Gastrocnemius medialis (tissue), 4 donors: ENCODE measurements around the gene VAC14. TPM values are rescaled to one million over a fixed set of nuclear protein-coding genes. Genes with fewer than 3 reads are reported as not detected.
"Not testable (repeated sequence)": the region's sequence is repeated elsewhere in the genome, so short reads cannot be mapped to it uniquely, and the experiment has no call there.

Experiments used
- ATAC-seq, 2 donors: fragments of 150-250 bp; one replicate each; pipeline ENCODE4 v1.9.1; 2016
- DNase-seq, 2 donors: peaks; one replicate each; pipeline ENCODE4 v3.0.0-alpha.2; 2019
- H3K27ac ChIP-seq, 4 donors: fragments of 200-600 bp; sonication (generic); 1 replicate in 1 of 4; 2 replicates in 3 of 4; pipeline ENCODE4 v1.5.1; 2016 to 2018; ENCODE audit warnings: mild to moderate bottlenecking in 2 of 4, moderate library complexity in 1 of 4
- H3K27me3 ChIP-seq, 3 donors: fragments of 200-600 bp; sonication (generic) in 2 of 3; 1 replicate in 1 of 3; 2 replicates in 2 of 3; pipeline versions ENCODE4 v1.5.1 to v1.6.0; 2016 to 2019; ENCODE audit warnings: mild to moderate bottlenecking in 1 of 3, moderate library complexity in 1 of 3
- H3K36me3 ChIP-seq, 2 donors: fragments of 200-600 bp; sonication (generic) in 1 of 2; one replicate each; pipeline ENCODE4 v1.5.1; 2017 to 2018
- H3K4me1 ChIP-seq, 2 donors: fragments of 200-600 bp; sonication (generic) in 1 of 2; one replicate each; pipeline ENCODE4 v1.5.1; 2016 to 2017; ENCODE audit warnings: mild to moderate bottlenecking in 2 of 2
- H3K4me3 ChIP-seq, 4 donors: fragments of 200-600 bp; sonication (generic) in 3 of 4; 1 replicate in 1 of 4; 2 replicates in 3 of 4; pipeline ENCODE4 v1.5.1; 2016 to 2019; ENCODE audit warnings: mild to moderate bottlenecking in 2 of 4
- H3K9me3 ChIP-seq, 3 donors: fragments of 200-600 bp; sonication (generic) in 2 of 3; 1 replicate in 1 of 3; 2 replicates in 2 of 3; pipeline ENCODE4 v1.5.1; 2016 to 2019
- POLR2A ChIP-seq, 2 donors: fragments of 450-650 bp; IDR thresholded peaks; one replicate each; pipeline ENCODE4 v1.6.1; 2017; ENCODE audit warnings: antibody characterized with exemption in 2 of 2, mild to moderate bottlenecking in 2 of 2, moderate library complexity in 2 of 2
- in situ Hi-C, 4 donors: fragments of 200-750 bp; cut with MboI; loops; one replicate each; pipeline versions ENCODE4 v1.15.0 to v1.8.0; 2017; ENCODE audit warnings: low sequenced_read_pairs in 4 of 4
- intact Hi-C: fragments of 100-400 bp; cut with DNase I; formaldehyde crosslinking; loops from one replicate; pipeline ENCODE4 v1.15.1; 2023; ENCODE audit warnings: low total_unique reads
- total RNA-seq, 4 donors: library from RNA; depleted of rRNA; stranded (reverse); fragments of >200 nt; gene quantifications; one replicate each; pipeline versions ENCODE4 v1.1.0 to v1.2.3, GENCODE V29; 2016
- TF ChIP-seq, protein P1 (sequence below), 5 experiments: fragments of 450-650 bp in 3 of 5; fragments of 200-600 bp in 2 of 5; sonication (generic) in 2 of 5; IDR thresholded peaks in 4 of 5; conservative IDR thresholded peaks in 1 of 5; 1 replicate in 4 of 5; 2 replicates in 1 of 5; pipeline ENCODE4 v1.5.1; 2016 to 2019; ENCODE audit warnings: antibody characterized with exemption in 5 of 5, mild to moderate bottlenecking in 3 of 5, moderate library complexity in 3 of 5

Gene VAC14
- total RNA-seq, 4 donors from 2014 or later: 19.8 to 30.9 (median 27.0) TPM

DNA sequence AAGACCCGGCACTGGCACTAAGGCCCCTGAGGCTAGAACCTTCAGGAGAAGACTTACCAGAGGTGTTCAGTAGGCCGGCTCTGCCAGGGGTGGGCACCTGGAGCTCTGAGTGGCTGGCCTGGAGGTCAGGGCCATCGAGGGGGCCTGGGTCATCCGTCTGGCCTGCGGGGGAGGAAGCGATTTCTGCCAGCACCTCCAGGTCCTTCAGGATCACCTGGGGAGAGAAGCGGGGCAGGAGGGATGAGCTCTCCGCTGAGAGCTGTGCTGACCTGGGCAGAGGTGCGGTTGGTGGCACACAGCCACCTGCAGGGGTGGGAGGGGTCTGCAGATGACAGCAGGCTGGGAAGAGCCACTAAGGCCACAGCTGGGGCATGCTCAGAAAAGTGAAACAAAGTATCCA, 56.6 kb downstream of the VAC14 start:
- Histone ChIP-seq H3K27me3 (no peaks in the 10 kb centered on the region), H3K9me3 (no peaks in the 10 kb centered on the region), H3K4me1 (peaks cover 41 to 47% of the 10 kb centered on the region in 2 donors), H3K27ac (peak overlapping the region in 3 of 4 donors; percentile 39 to 47 (median 46)), H3K4me3 (no peak overlapping the region), H3K36me3 (no peaks in the 10 kb centered on the region)
- intact Hi-C loops: no loop called here
- DNase-seq: no peak
- ATAC-seq: no peak
- in situ Hi-C loops: no loop called here
- TF ChIP-seq, protein P1, sequence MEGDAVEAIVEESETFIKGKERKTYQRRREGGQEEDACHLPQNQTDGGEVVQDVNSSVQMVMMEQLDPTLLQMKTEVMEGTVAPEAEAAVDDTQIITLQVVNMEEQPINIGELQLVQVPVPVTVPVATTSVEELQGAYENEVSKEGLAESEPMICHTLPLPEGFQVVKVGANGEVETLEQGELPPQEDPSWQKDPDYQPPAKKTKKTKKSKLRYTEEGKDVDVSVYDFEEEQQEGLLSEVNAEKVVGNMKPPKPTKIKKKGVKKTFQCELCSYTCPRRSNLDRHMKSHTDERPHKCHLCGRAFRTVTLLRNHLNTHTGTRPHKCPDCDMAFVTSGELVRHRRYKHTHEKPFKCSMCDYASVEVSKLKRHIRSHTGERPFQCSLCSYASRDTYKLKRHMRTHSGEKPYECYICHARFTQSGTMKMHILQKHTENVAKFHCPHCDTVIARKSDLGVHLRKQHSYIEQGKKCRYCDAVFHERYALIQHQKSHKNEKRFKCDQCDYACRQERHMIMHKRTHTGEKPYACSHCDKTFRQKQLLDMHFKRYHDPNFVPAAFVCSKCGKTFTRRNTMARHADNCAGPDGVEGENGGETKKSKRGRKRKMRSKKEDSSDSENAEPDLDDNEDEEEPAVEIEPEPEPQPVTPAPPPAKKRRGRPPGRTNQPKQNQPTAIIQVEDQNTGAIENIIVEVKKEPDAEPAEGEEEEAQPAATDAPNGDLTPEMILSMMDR (IDR thresholded peaks at IDR 0.05 in 4 of 5, conservative IDR thresholded peaks at IDR 0.05 in 1 of 5): no peak
- TF ChIP-seq POLR2A (IDR thresholded peaks at IDR 0.05): no peak

DNA sequence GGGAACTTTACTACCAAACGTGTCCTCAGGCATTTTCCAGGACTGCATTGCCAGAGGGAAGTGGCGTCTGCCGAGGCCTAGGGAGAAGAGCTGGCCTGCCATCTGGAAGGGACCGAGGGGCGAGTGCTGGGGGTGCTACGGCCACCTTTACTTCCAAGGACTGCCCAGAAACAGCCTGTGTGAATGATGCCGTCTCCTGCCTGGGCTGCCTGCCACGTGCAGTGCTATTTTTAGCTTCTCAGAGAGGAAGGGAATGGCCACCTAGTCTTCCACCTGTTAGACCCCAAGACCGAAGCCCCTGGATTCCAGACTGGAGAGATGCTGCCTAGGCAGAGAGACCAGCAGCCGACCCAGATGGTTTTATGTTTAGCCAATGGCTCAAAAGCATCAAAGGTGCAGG, 57.2 kb downstream of the VAC14 start:
- Histone ChIP-seq H3K4me3 (no peak overlapping the region), H3K27ac (peak overlapping the region in 3 of 4 donors; percentile 39 to 47 (median 46)), H3K9me3 (no peaks in the 10 kb centered on the region), H3K4me1 (peaks cover 41 to 51% of the 10 kb centered on the region in 2 donors), H3K27me3 (no peaks in the 10 kb centered on the region), H3K36me3 (no peaks in the 10 kb centered on the region)
- peak in 1 of 2 donors; percentile 74 for DNase-seq
- TF ChIP-seq POLR2A (IDR thresholded peaks at IDR 0.05): no peak
- TF ChIP-seq, protein P1 (IDR thresholded peaks at IDR 0.05 in 4 of 5, conservative IDR thresholded peaks at IDR 0.05 in 1 of 5): no peak
- intact Hi-C loops: no loop called here
- in situ Hi-C loops: no loop called here
- peak; percentile 34 to 58 for ATAC-seq

DNA sequence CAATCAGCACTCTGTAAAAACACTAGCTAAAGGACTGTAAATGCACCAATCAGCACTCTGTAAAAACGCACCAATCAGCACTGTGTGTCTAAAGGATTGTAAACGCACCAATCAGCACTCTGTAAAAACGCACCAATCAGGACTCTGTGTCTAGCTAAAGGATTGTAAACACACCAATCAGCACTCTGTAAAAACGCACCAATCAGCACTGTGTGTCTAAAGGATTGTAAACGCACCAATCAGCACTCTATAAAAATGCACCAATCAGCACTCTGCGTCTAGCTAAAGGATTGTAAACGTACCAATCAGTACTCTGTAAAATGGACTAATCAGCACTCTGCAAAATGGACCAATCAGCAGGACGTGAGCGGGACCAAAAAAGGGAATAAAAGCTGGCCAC, 58.0 kb downstream of the VAC14 start:
- intact Hi-C loops: not testable (repeated sequence)

DNA sequence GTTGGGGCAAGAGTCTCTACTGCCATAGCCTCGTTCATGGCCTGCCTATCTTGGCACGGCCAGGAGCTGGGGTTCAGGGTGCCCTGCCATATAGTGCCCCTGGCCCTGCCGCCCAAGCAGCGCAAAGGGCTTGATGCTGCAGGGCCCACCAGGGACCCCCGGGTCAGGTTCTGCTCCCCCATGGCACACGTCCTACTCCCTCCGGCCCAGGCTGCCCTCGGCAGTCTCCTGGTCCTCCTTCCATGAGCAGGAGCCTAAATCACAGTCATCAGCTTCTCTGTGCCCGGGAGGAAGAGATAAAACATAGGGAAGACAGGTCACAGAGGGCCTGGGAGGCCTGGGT, 59.2 kb downstream of the VAC14 start:
- Histone ChIP-seq H3K27me3 (no peaks in the 10 kb centered on the region), H3K9me3 (no peaks in the 10 kb centered on the region), H3K4me1 (peaks cover 40 to 53% of the 10 kb centered on the region in 2 donors), H3K4me3 (no peak overlapping the region), H3K36me3 (no peaks in the 10 kb centered on the region), H3K27ac (no peak overlapping the region)
- TF ChIP-seq, protein P1 (IDR thresholded peaks at IDR 0.05 in 4 of 5, conservative IDR thresholded peaks at IDR 0.05 in 1 of 5): no peak
- no peak for TF ChIP-seq POLR2A (IDR thresholded peaks at IDR 0.05)
- in situ Hi-C loops (no loop called here), intact Hi-C loops (no loop called here)
- no peak for DNase-seq
- ATAC-seq: no peak

More for the DNA sequence above, 58.0 kb downstream of the VAC14 start:
- H3K9me3 ChIP-seq, in situ Hi-C loops, H3K27ac ChIP-seq, H3K4me3 ChIP-seq, H3K36me3 ChIP-seq, H3K27me3 ChIP-seq, DNase-seq, ATAC-seq: not testable (repeated sequence)
- peaks cover 40 to 53% of the 10 kb centered on the region in 2 donors for H3K4me1 ChIP-seq

DNA sequence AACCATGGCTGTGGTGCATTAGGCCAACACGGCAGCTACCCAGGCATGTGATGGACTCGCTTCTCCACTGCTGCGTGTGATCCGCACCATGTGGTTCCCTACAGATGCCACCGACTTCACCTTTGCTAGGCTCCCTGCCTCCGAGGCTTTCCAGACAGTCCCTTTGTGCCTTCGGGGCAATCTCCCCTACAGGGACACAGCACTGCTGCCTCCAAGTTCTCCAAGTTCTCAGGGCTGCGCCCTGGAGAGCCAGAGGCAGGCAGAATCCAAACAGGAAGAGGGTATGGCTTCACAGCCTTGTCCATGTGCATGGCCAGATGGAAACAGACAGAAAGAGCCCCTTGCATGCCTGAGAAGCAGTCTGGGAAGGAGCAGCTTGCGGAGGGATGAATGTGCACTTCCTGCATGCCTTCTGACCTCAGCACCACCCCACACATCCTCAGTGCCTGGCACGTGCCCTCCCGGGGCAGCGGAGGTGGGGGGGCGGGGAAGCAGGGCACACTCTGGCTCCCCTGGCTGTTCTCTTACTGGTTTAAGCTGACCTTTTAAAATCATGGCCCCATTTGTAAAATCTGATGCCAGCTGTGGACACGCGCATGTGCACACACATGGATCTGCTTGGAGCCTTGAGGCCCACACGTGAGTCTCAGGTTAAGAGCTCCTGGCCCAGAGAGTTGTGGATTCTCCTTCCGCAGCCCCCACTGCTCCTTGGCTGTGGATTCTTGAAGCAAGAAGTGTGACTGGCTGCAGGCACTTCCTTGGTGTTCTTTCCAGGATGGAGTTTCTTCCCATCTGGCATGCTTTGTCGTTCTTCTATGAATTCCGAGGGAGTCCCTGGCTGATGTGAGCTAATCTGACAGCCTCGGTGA, 59.8 kb downstream of the VAC14 start:
- no peak for TF ChIP-seq POLR2A (IDR thresholded peaks at IDR 0.05)
- TF ChIP-seq, protein P1 (IDR thresholded peaks at IDR 0.05 in 4 of 5, conservative IDR thresholded peaks at IDR 0.05 in 1 of 5): no peak
- Histone ChIP-seq H3K27ac (no peak overlapping the region), H3K36me3 (no peaks in the 10 kb centered on the region), H3K4me1 (peaks cover 41 to 53% of the 10 kb centered on the region in 2 donors), H3K27me3 (no peaks in the 10 kb centered on the region), H3K9me3 (no peaks in the 10 kb centered on the region), H3K4me3 (no peak overlapping the region)
- intact Hi-C loops: no loop called here
- no peak for ATAC-seq
- no peak for DNase-seq
- in situ Hi-C loops: no loop called here
